Measurements from ENCODE around the gene SFXN3.

DNA sequence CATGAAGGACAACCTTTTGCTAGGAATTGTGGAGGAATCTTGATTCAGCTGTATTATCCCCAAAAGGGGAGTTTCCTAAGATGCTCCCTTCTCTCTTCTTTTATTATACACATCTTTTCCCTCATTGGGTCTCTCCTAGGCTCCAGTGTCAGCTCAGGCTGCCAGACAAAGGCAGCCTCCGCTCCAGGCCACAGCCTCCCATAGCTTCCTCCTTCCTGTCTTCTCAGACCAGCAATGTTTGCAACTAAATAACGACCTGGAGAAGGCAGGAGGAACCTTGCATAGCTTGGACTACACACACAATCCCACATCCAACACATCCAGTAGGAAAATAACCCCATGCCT lies 12.3 kb downstream of the SFXN3 start:
- TF ChIP-seq, protein P1, sequence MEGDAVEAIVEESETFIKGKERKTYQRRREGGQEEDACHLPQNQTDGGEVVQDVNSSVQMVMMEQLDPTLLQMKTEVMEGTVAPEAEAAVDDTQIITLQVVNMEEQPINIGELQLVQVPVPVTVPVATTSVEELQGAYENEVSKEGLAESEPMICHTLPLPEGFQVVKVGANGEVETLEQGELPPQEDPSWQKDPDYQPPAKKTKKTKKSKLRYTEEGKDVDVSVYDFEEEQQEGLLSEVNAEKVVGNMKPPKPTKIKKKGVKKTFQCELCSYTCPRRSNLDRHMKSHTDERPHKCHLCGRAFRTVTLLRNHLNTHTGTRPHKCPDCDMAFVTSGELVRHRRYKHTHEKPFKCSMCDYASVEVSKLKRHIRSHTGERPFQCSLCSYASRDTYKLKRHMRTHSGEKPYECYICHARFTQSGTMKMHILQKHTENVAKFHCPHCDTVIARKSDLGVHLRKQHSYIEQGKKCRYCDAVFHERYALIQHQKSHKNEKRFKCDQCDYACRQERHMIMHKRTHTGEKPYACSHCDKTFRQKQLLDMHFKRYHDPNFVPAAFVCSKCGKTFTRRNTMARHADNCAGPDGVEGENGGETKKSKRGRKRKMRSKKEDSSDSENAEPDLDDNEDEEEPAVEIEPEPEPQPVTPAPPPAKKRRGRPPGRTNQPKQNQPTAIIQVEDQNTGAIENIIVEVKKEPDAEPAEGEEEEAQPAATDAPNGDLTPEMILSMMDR (IDR thresholded peaks at IDR 0.05) = no peak
- TF ChIP-seq EP300 (IDR thresholded peaks at IDR 0.05) = no peak

Data from upper lobe of left lung (tissue), 4 donors.